Calu3 (cell line): Measurements from ENCODE around the gene KIT. TPM values are rescaled to one million over a fixed set of nuclear protein-coding genes. Genes with fewer than 3 reads are reported as not detected.

ENCODE experiments used
- BruUV-seq: library from RNA; stranded (reverse); fragments of 400-500 nt; replicated peaks from 2 replicates; lab custom pipeline; 2021; lab: Mats Ljungman, UMichigan
- CTCF ChIA-PET: fragments of 300-600 bp; sonication (Branson Sonifier 250); formaldehyde crosslinking; loops from one replicate; lab custom pipeline; 2022; ENCODE audit warnings: antibody characterized with exemption; lab: Charles Lee
- DNase-seq: peaks from one replicate; pipeline ENCODE4 v3.0.0; 2022
- H3K27ac Mint-ChIP-seq: one replicate; pipeline ENCODE4 v1.8.0; 2022; ENCODE audit warnings: mixed read lengths; ENCODE audit not compliant: unreplicated experiment
- H3K27me3 Mint-ChIP-seq: one replicate; pipeline ENCODE4 v1.8.0; 2022; ENCODE audit warnings: mixed read lengths; ENCODE audit not compliant: unreplicated experiment
- H3K36me3 Mint-ChIP-seq: one replicate; pipeline ENCODE4 v1.8.0; 2022; ENCODE audit warnings: mild to moderate bottlenecking, moderate library complexity, mixed read lengths; ENCODE audit not compliant: insufficient read depth, unreplicated experiment
- H3K4me1 Mint-ChIP-seq: one replicate; pipeline ENCODE4 v1.8.0; 2022; ENCODE audit warnings: mild to moderate bottlenecking, low read depth, mixed read lengths; ENCODE audit not compliant: unreplicated experiment
- H3K4me3 Mint-ChIP-seq: one replicate; pipeline ENCODE4 v1.8.0; 2022; ENCODE audit warnings: mild to moderate bottlenecking, low read depth, moderate library complexity, mixed read lengths; ENCODE audit not compliant: unreplicated experiment
- H3K9me3 Mint-ChIP-seq: one replicate; pipeline ENCODE4 v1.8.0; 2022; ENCODE audit warnings: low read depth, mixed read lengths; ENCODE audit not compliant: unreplicated experiment
- CTCF ChIP-seq: fragments of 200-600 bp; IDR thresholded peaks from one replicate; pipeline ENCODE4 v1.8.0; 2022; ENCODE audit warnings: antibody characterized with exemption; ENCODE audit not compliant: unreplicated experiment
- intact Hi-C: fragments of 100-400 bp; cut with micrococcal nuclease; formaldehyde crosslinking; loops from one replicate; pipeline ENCODE4 v1.10.0; 2022; ENCODE audit not compliant: unreplicated experiment
- total RNA-seq: library from RNA; stranded (reverse); gene quantifications from 2 replicates; pipeline ENCODE4 v1.2.3, GENCODE V29; 2022

The KIT gene
- total RNA-seq, 1 experiment from 2014 or later, result not detected

GRCh38 chr4:54703182-54703581 lies 45.4 kb downstream of the KIT start:
- H3K9me3 Mint-ChIP-seq, result no peaks in the 10 kb centered on the region
- CTCF ChIA-PET, result no interaction called here
- no peak for TF ChIP-seq CTCF
- no TSS peak for BruUV-seq
- H3K4me1 Mint-ChIP-seq, result no peaks in the 10 kb centered on the region
- no peak overlapping the region for H3K27ac Mint-ChIP-seq
- no peaks in the 10 kb centered on the region for H3K36me3 Mint-ChIP-seq
- peaks cover 10% of the 10 kb centered on the region for H3K27me3 Mint-ChIP-seq
- intact Hi-C loops, result no loop called here
- no peak for DNase-seq
- no peak overlapping the region for H3K4me3 Mint-ChIP-seq

GRCh38 chr4:54707406-54707805 lies 49.6 kb downstream of the KIT start:
- no TSS peak for BruUV-seq
- CTCF ChIA-PET, result no interaction called here
- H3K9me3 Mint-ChIP-seq, result no peaks in the 10 kb centered on the region
- H3K4me1 Mint-ChIP-seq, result no peaks in the 10 kb centered on the region
- no peaks in the 10 kb centered on the region for H3K36me3 Mint-ChIP-seq
- H3K4me3 Mint-ChIP-seq, result no peak overlapping the region
- H3K27ac Mint-ChIP-seq, result no peak overlapping the region
- intact Hi-C loops, result no loop called here
- H3K27me3 Mint-ChIP-seq, result peaks cover 30% of the 10 kb centered on the region
- DNase-seq, result no peak
- TF ChIP-seq CTCF, result no peak

GRCh38 chr4:54708339-54709279 lies 50.9 kb downstream of the KIT start:
- no peaks in the 10 kb centered on the region for H3K36me3 Mint-ChIP-seq
- TF ChIP-seq CTCF, result no peak
- DNase-seq, result no peak
- BruUV-seq, result no TSS peak
- no peaks in the 10 kb centered on the region for H3K4me1 Mint-ChIP-seq
- peaks cover 30% of the 10 kb centered on the region for H3K27me3 Mint-ChIP-seq
- H3K9me3 Mint-ChIP-seq, result no peaks in the 10 kb centered on the region
- H3K4me3 Mint-ChIP-seq, result no peak overlapping the region
- CTCF ChIA-PET, result no interaction called here
- intact Hi-C loops, result no loop called here
- no peak overlapping the region for H3K27ac Mint-ChIP-seq

GRCh38 chr4:54709400-54709799 lies 51.6 kb downstream of the KIT start:
- no peak for TF ChIP-seq CTCF
- intact Hi-C loops, result no loop called here

More at GRCh38 chr4:54709400-54709799, 51.6 kb downstream of the KIT start:
- CTCF ChIA-PET, result no interaction called here
- Mint-ChIP-seq H3K36me3 (no peaks in the 10 kb centered on the region), H3K27me3 (peaks cover 30% of the 10 kb centered on the region), H3K27ac (no peak overlapping the region), H3K4me1 (no peaks in the 10 kb centered on the region), H3K9me3 (no peaks in the 10 kb centered on the region), H3K4me3 (no peak overlapping the region)
- no peak for DNase-seq
- no TSS peak for BruUV-seq
